Fibroblast of the aortic adventitia (primary cell): ENCODE results near the gene MED12L. TPM values are rescaled to one million over a fixed set of nuclear protein-coding genes. Genes with fewer than 3 reads are reported as not detected.
"Not testable (repeated sequence)": the region's sequence is repeated elsewhere in the genome, so short reads cannot be mapped to it uniquely, and the experiment has no call there.

Experiments used
- DNase-seq: peaks from one replicate; pipeline ENCODE4 v3.0.0-alpha.2; 2010; ENCODE audit warnings: low read depth
- H3K4me3 ChIP-seq: 2 replicates; pipeline ENCODE4 v1.5.1; 2011; ENCODE audit warnings: low read depth, mild to moderate bottlenecking, control low read depth, low read length, moderate library complexity
- total RNA-seq: library from RNA; depleted of rRNA; stranded (reverse); fragments of >200 nt; gene quantifications from 2 replicates; pipeline ENCODE4 v1.2.3, GENCODE V29; 2012; ENCODE audit warnings: low replicate concordance
- TF ChIP-seq, protein P1 (sequence below): IDR thresholded peaks from 2 replicates; pipeline ENCODE4 v1.5.1; 2011; ENCODE audit warnings: mild to moderate bottlenecking, low read length, control low read depth, inconsistent platforms; ENCODE audit not compliant: insufficient read depth

Gene MED12L
- total RNA-seq, 1 donor: 0.72 TPM

DNA sequence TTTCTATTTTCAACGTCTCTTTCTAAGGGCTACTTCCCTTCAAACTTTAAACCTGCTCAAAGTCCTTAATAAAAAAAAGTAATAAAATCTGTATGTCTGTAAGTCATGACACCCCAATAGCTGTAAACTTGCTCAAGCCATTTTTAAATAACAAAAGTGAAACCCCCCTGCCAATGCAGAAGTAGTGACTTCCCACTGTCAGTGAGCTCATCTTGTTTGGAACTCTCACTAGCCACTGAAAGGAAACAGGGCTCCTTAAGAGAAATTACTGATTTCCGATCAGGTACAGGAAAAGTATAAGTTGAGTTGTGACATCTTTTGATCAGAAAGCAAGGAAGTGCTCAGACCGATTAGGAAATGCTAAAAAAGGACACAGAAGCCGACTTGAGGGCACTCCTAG lies 145.2 kb downstream of the MED12L start:
- no peak for DNase-seq
- H3K4me3 ChIP-seq: no peak overlapping the region
- TF ChIP-seq, protein P1, sequence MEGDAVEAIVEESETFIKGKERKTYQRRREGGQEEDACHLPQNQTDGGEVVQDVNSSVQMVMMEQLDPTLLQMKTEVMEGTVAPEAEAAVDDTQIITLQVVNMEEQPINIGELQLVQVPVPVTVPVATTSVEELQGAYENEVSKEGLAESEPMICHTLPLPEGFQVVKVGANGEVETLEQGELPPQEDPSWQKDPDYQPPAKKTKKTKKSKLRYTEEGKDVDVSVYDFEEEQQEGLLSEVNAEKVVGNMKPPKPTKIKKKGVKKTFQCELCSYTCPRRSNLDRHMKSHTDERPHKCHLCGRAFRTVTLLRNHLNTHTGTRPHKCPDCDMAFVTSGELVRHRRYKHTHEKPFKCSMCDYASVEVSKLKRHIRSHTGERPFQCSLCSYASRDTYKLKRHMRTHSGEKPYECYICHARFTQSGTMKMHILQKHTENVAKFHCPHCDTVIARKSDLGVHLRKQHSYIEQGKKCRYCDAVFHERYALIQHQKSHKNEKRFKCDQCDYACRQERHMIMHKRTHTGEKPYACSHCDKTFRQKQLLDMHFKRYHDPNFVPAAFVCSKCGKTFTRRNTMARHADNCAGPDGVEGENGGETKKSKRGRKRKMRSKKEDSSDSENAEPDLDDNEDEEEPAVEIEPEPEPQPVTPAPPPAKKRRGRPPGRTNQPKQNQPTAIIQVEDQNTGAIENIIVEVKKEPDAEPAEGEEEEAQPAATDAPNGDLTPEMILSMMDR: no peak

DNA sequence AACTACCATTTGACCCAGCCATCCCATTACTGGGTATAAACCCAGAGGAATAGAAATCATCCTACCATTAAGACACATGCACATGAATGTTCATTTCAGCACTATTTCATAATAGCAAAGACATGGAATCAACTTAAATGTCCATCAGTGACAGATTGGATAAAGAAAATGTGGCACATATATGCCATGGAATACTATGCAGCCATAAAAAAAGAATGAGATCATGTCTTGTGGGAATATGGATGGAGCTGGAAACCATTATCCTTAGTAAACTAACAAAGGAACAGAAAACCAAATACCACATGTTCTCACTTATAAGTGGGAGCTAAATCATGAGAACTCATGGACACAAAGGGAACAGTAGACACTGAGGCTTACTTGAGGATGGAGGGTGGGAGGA lies 146.9 kb downstream of the MED12L start:
- DNase-seq, H3K4me3 ChIP-seq: not testable (repeated sequence)

DNA sequence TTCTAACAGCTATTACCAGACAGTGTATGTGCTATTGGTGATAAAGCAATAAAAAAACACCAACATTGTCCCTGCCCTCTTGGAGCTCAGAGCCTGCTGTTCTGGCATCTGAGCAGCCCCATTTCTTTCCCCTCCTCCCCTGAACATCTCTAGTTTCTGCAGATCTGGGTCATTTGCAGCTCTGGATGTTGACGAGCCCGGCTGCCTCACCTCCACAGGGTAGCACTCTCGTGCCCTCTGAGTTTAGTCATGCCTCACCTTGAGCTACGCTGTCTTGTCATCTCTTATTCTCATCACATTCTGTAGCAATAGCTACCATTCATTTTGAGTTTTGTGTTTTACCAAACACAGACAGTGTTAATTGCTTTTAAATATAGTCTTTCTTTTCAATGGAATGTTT lies 147.5 kb downstream of the MED12L start:
- H3K4me3 ChIP-seq: no peak overlapping the region
- no peak for DNase-seq
- TF ChIP-seq, protein P1: no peak

DNA sequence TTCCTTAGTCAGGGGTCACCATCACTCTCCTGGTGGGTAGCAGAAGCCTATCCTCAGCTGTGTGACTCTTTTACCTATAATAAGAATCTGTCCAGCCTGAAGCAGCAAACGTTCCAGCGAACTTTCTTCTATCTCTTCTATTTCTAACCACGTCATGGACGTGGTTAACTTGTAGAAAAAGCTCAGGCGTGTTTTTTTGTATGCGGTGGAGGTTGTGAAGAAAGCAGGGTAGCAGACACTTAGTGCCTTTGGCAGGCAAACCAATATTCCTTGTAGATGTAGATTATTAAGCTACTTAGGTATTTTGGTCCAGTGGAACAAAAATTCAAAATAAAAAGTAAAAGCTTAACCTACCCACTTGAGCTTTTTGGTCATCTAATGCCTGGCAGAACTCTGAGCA lies 149.4 kb downstream of the MED12L start:
- TF ChIP-seq, protein P1: no peak

DNA sequence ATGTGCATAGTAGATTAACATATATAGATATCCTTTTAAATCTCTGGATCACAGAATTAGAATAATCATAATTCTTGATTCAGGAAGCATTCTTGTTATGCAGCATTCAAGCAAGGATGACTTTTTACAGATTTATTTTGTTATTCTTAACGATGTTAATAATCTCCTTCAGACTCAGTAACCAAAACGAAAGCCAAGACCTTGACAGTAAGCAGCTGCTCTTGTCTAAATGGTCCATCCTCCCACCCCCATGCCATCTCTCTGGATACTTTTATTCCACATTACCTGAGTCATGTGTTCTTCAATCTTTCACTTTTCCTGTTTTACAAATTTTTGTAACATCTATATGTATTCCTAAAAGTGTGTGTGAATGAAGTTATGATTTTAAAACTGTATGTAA lies 150.9 kb downstream of the MED12L start:
- H3K4me3 ChIP-seq: no peak overlapping the region
- no peak for DNase-seq
- TF ChIP-seq, protein P1: no peak

More for the DNA sequence above, 149.4 kb downstream of the MED12L start:
- DNase-seq: no peak
- H3K4me3 ChIP-seq: no peak overlapping the region

DNA sequence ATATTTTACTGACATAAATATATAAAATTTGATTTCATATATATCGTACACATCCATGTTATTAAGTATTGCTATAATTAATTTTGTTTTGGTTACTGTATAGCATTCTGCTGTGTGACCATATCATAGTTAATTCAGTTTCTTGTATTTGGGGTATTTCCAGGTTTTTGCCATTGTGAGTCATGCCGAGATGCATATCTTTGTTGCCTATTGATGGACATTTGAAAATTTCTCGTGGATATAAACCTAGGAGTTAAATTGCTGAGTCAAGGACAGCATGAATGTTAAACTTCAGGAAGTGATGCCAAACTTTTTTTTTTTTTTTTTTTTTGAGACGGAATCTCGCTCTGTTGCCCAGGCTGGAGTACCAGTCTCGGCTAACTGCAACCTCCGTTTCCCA lies 151.3 kb downstream of the MED12L start:
- DNase-seq: no peak
- TF ChIP-seq, protein P1: no peak
- H3K4me3 ChIP-seq: no peak overlapping the region

DNA sequence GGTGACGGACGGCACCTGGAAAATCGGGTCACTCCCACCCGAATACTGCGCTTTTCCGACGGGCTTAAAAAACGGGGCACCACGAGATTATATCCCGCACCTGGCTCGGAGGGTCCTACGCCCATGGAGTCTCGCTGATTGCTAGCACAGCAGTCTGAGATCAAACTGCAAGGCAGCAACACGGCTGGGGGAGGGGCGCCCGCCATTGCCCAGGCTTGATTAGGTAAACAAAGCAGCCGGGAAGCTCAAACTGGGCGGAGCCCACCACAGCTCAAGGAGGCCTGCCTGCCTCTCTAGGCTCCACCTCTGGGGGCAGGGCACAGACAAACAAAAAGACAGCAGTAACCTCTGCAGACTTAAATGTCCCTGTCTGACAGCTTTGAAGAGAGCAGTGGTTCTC lies 156.5 kb downstream of the MED12L start:
- DNase-seq, H3K4me3 ChIP-seq: not testable (repeated sequence)

DNA sequence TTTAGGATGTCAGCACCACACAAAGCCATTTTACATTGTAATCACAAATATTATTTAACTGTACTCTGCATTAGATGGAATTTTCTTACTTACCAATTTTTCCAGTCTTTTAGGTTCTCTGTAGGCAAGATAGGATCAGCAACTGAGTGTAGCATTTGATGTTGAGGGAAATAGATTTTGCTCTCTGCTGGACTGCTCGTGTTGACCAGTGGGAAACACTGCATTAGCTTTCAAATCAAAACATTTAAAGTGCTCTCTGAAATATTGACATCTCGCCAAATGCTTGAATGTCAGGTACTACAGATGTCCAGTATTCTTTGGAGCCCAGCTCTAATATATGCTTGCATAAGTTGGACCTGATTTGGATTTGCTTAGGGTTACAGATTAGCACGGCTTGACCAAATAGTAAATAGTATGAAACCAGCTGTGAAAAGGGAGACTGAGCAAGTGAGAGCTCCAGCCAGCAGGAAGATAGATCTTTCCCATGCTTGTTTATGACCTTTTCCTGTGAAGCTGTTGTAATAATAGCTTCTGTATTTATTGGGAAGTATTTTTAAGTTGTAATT lies 163.4 kb downstream of the MED12L start:
- H3K4me3 ChIP-seq: no peak overlapping the region
- DNase-seq: no peak
- TF ChIP-seq, protein P1: no peak
